ENCODE measurements around the gene MYO15A.

Gene MYO15A

DNA sequence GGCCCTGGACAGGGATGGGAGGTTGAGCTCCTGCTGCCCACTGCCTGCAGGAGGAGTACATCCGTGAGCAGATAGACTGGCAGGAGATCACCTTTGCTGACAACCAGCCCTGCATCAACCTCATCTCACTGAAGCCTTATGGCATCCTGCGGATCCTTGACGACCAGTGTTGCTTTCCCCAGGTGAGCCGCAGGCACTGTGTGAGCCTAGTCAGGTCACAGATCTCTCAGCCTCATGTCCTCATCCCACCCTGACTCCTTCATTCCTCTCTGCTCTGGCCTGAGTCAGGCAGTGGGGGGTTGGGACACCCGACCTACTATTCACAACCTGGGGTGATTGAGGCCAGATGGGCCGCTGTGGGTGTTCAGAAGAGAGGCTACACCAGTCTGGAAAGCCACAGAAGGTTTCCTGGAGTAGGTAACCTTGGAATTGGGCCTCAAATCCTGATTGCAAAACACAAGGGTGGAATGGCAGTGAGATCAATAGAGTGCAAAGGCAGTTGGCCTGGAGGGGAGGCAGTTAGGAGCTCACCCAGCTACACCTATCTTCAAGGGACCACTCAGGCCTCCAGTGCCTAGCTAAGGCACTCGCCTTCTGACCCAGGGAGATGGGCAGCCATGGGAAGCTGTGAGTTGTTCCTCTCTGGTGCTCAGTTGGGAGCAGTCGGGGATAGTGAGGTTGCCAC, 29.7 kb downstream of the MYO15A start:
- Histone ChIP-seq H3K36me3 (ENCODE audit: insufficient read depth, low read length) (no peaks in the 10 kb centered on the region), H3K4me3 (ENCODE audit: low read depth in 1 of 2, low read length in 2 of 2) (no peak overlapping the region), H4K20me1 (ENCODE audit: insufficient read depth, low read length) (0 out of 2 replicates have a peak, but pooled peaks cover 4% of the 10 kb centered on the region), H3K79me2 (ENCODE audit: insufficient read depth, low read length) (no peaks in the 10 kb centered on the region), H3K9ac (ENCODE audit: low read depth, low read length) (no peak overlapping the region), H3K4me1 (ENCODE audit: insufficient read depth, low read length) (no peaks in the 10 kb centered on the region), H2AFZ (ENCODE audit: low read depth, low read length) (no peak overlapping the region), H3K4me2 (ENCODE audit: insufficient read depth, low read length) (no peak overlapping the region), H3K27ac (ENCODE audit: low read length) (no peak overlapping the region), H3K9me3 (ENCODE audit: insufficient read depth, low read length, severe bottlenecking) (no peaks in the 10 kb centered on the region), H3K27me3 (ENCODE audit: insufficient read depth, low read length, poor library complexity) (no peaks in the 10 kb centered on the region)
- no peak for TF ChIP-seq EZH2 (IDR thresholded peaks at IDR 0.05; ENCODE audit: borderline replicate concordance, low read depth, low read length, severe bottlenecking)
- TF ChIP-seq, protein P1, sequence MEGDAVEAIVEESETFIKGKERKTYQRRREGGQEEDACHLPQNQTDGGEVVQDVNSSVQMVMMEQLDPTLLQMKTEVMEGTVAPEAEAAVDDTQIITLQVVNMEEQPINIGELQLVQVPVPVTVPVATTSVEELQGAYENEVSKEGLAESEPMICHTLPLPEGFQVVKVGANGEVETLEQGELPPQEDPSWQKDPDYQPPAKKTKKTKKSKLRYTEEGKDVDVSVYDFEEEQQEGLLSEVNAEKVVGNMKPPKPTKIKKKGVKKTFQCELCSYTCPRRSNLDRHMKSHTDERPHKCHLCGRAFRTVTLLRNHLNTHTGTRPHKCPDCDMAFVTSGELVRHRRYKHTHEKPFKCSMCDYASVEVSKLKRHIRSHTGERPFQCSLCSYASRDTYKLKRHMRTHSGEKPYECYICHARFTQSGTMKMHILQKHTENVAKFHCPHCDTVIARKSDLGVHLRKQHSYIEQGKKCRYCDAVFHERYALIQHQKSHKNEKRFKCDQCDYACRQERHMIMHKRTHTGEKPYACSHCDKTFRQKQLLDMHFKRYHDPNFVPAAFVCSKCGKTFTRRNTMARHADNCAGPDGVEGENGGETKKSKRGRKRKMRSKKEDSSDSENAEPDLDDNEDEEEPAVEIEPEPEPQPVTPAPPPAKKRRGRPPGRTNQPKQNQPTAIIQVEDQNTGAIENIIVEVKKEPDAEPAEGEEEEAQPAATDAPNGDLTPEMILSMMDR (IDR thresholded peaks at IDR 0.05; ENCODE audit: borderline replicate concordance, extremely low read depth, low read length, poor library complexity, severe bottlenecking), result no peak
- ATAC-seq (ENCODE audit: insufficient read depth, low read depth), result no peak
- DNase-seq, result no peak

DNA sequence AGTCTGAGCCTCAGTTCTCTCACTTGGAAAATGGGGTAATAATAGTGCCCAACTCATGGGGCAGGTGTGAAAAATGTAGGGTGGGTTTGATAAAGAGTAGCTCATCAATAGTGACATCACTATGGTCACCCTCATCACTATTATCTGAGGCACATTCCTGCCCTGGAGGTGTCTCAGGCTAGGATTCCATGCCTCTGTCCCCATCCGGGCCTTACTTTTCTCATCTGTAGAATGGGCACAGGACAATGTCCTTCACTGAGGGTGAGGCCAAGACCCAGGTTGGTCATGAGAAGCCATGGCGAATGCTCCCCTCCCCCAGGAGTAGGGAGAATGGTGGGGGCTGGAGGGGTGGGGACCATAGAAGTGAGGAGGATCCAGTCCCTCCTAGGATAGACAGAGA, 30.5 kb downstream of the MYO15A start:
- Histone ChIP-seq H3K4me1 (ENCODE audit: insufficient read depth, low read length) (no peaks in the 10 kb centered on the region), H3K4me3 (ENCODE audit: low read depth in 1 of 2, low read length in 2 of 2) (no peak overlapping the region), H2AFZ (ENCODE audit: low read depth, low read length) (no peak overlapping the region), H3K9ac (ENCODE audit: low read depth, low read length) (no peak overlapping the region), H3K79me2 (ENCODE audit: insufficient read depth, low read length) (no peaks in the 10 kb centered on the region), H3K36me3 (ENCODE audit: insufficient read depth, low read length) (no peaks in the 10 kb centered on the region), H3K9me3 (ENCODE audit: insufficient read depth, low read length, severe bottlenecking) (no peaks in the 10 kb centered on the region), H3K27ac (ENCODE audit: low read length) (no peak overlapping the region), H3K4me2 (ENCODE audit: insufficient read depth, low read length) (no peak overlapping the region), H4K20me1 (ENCODE audit: insufficient read depth, low read length) (0 out of 2 replicates have a peak, but pooled peaks cover 4% of the 10 kb centered on the region), H3K27me3 (ENCODE audit: insufficient read depth, low read length, poor library complexity) (no peaks in the 10 kb centered on the region)
- ATAC-seq (ENCODE audit: insufficient read depth, low read depth) (no peak), DNase-seq (no peak)
- TF ChIP-seq EZH2 (IDR thresholded peaks at IDR 0.05; ENCODE audit: borderline replicate concordance, low read depth, low read length, severe bottlenecking), result no peak
- TF ChIP-seq, protein P1 (IDR thresholded peaks at IDR 0.05; ENCODE audit: borderline replicate concordance, extremely low read depth, low read length, poor library complexity, severe bottlenecking), result no peak

DNA sequence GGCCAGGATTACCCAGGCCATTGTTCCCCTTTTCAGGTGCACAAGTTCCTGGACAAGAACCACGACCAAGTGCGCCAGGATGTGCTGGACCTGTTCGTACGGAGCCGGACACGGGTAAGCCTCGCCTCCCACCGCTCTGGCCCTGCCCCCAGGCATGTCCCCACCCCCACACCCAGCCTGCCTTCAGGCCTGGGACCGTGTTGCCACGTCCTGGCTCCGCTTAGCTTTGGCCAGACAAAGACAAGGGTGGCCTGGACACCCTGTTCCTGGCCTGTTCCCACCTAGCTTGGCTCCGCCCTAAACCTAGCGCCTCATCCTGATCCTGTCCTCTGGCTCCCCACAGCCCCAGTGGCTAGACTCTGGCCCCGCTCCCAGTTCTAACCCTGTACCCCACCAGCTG, 30.9 kb downstream of the MYO15A start:
- H3K79me2 ChIP-seq (ENCODE audit: insufficient read depth, low read length), result no peaks in the 10 kb centered on the region
- H3K4me3 ChIP-seq (ENCODE audit: low read depth in 1 of 2, low read length in 2 of 2), result no peak overlapping the region
- H2AFZ ChIP-seq (ENCODE audit: low read depth, low read length), result no peak overlapping the region
- DNase-seq (no peak), ATAC-seq (ENCODE audit: insufficient read depth, low read depth) (no peak)
- no peaks in the 10 kb centered on the region for H3K4me1 ChIP-seq (ENCODE audit: insufficient read depth, low read length)
- TF ChIP-seq, protein P1 (IDR thresholded peaks at IDR 0.05; ENCODE audit: borderline replicate concordance, extremely low read depth, low read length, poor library complexity, severe bottlenecking), result no peak
- TF ChIP-seq EZH2 (IDR thresholded peaks at IDR 0.05; ENCODE audit: borderline replicate concordance, low read depth, low read length, severe bottlenecking), result no peak
- no peaks in the 10 kb centered on the region for H3K36me3 ChIP-seq (ENCODE audit: insufficient read depth, low read length)
- H4K20me1 ChIP-seq (ENCODE audit: insufficient read depth, low read length), result 0 out of 2 replicates have a peak, but pooled peaks cover 4% of the 10 kb centered on the region
- H3K27ac ChIP-seq (ENCODE audit: low read length), result no peak overlapping the region
- no peak overlapping the region for H3K4me2 ChIP-seq (ENCODE audit: insufficient read depth, low read length)
- no peak overlapping the region for H3K9ac ChIP-seq (ENCODE audit: low read depth, low read length)
- H3K9me3 ChIP-seq (ENCODE audit: insufficient read depth, low read length, severe bottlenecking), result no peaks in the 10 kb centered on the region
- no peaks in the 10 kb centered on the region for H3K27me3 ChIP-seq (ENCODE audit: insufficient read depth, low read length, poor library complexity)
